Prostate gland (tissue), 2 donors: ENCODE measurements around the gene NCKIPSD. TPM values are rescaled to one million over a fixed set of nuclear protein-coding genes. Genes with fewer than 3 reads are reported as not detected.

Source experiments
- DNase-seq: peaks from one replicate; pipeline ENCODE4 v3.0.0-alpha.2; 2019; ENCODE audit warnings: low spot score
- H3K27ac ChIP-seq, 2 donors: fragments of 200-600 bp; sonication (generic); 2 replicates each; pipeline ENCODE4 v1.5.1; 2017 to 2019
- H3K27me3 ChIP-seq: fragments of 200-600 bp; sonication (generic); replicated peaks from 2 replicates; pipeline ENCODE4 v1.5.1; 2019; ENCODE audit not compliant: insufficient read depth
- H3K36me3 ChIP-seq, 2 donors: fragments of 200-600 bp; sonication (generic); 1 replicate in 1 of 2; 2 replicates in 1 of 2; pipeline versions ENCODE4 v1.5.1 to v1.8.1; 2017 to 2019
- H3K4me1 ChIP-seq: fragments of 200-600 bp; sonication (generic); replicated peaks from 2 replicates; pipeline ENCODE4 v1.5.1; 2019
- H3K4me3 ChIP-seq, 2 donors: fragments of 200-600 bp; sonication (generic); 2 replicates each; pipeline ENCODE4 v1.5.1; 2017 to 2019
- H3K9me3 ChIP-seq: fragments of 200-600 bp; sonication (generic); 2 replicates; pipeline ENCODE4 v1.5.1; 2017
- POLR2A ChIP-seq: fragments of 450-650 bp; IDR thresholded peaks from one replicate; pipeline ENCODE4 v1.6.1; 2016; ENCODE audit warnings: antibody characterized with exemption, mild to moderate bottlenecking
- POLR2AphosphoS5 ChIP-seq: sonication (generic); formaldehyde crosslinking; IDR thresholded peaks from one replicate; pipeline ENCODE4 v1.6.1; 2017; ENCODE audit warnings: antibody characterized with exemption
- WGBS: methylation state at CpG from one replicate; pipeline ENCODE4 v1.1.5; 2018; 5-methylcytosine and 5-hydroxymethylcytosine counted together
- intact Hi-C: fragments of 100-400 bp; cut with DNase I; formaldehyde crosslinking; loops from one replicate; pipeline ENCODE4 v1.14.2; 2022
- total RNA-seq, 2 donors: library from RNA; depleted of rRNA; stranded (reverse); fragments of >200 nt; gene quantifications; one replicate each; pipeline ENCODE4 v1.1.0, GENCODE V29; 2016
- TF ChIP-seq, protein P1 (sequence below), 4 experiments: fragments of 200-600 bp in 2 of 4; fragments of 450-650 bp in 2 of 4; sonication (generic) in 2 of 4; IDR thresholded peaks; 1 replicate in 3 of 4; 2 replicates in 1 of 4; pipeline ENCODE4 v1.5.1; 2016 to 2019; ENCODE audit warnings: antibody characterized with exemption in 4 of 4, mild to moderate bottlenecking in 2 of 4, moderate library complexity in 2 of 4

NCKIPSD gene
- total RNA-seq, 2 donors from 2014 or later = 32.9 to 83.3 TPM

DNA sequence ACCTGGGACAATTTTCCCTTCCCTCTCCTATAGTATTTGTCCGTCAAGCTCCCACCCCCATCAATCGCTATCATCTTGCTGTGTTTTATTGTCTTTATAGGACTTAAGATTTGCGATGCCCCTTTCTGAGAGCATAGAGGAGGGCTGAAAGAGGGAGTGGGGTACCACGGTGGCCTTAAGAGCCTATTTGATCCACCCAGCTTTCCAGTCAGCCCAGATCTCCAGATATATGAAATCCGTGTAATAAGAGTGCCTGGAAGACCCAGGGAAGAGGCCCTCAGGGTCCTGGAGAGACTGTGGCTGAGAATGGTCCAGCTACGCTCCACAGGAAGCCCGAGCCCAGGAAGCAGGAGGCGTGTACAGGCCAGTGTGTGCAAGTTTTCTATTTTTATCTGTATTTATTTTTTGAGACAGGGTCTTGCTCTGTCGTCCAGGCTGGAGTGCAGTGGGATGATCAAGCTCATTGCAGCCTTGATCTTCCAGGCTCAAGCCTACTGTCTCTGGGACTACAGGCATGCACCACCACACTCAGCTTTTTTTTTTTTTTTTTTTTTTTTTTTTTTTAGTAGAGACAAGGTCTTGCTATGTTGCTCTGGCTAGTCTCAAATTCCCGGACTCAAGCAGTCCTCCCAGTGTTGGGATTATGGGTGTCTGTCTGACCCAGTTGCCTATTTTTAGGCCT, 964 bp upstream of the NCKIPSD start:
- no peak for DNase-seq
- no peaks in the 10 kb centered on the region for H3K27me3 ChIP-seq
- no peak for TF ChIP-seq POLR2A
- 40% methylated on average over 10 of the region's 10 CpGs for WGBS
- peaks cover 3% of the 10 kb centered on the region for H3K4me1 ChIP-seq
- peak overlapping the region; percentile 89 to 95 for H3K4me3 ChIP-seq
- peak overlapping the region; percentile 90 to 91 for H3K27ac ChIP-seq
- H3K36me3 ChIP-seq = peaks cover 9 to 23% of the 10 kb centered on the region in 2 donors
- intact Hi-C loops = loop anchor here (2.0 to 5.0 kb wide), 3 partner anchors 54 to 161 kb away; partner anchors contain the start of genes PFKFB4 and PRKAR2A
- H3K9me3 ChIP-seq = no peaks in the 10 kb centered on the region

GRCh38 chr3:48685293-48685602, 467 bp downstream of the NCKIPSD start:
- intact Hi-C loops = loop anchor here (5.0 kb wide), 2 partner anchors 128 to 162 kb away; partner anchors contain the start of genes PFKFB4 and PRKAR2A
- peak overlapping the region; percentile 90 to 91 for H3K27ac ChIP-seq
- no peak for DNase-seq
- H3K9me3 ChIP-seq = no peaks in the 10 kb centered on the region
- H3K36me3 ChIP-seq = peaks cover 11 to 32% of the 10 kb centered on the region in 2 donors
- no peaks in the 10 kb centered on the region for H3K27me3 ChIP-seq
- TF ChIP-seq POLR2A (no peak), POLR2AphosphoS5 (no peak)
- TF ChIP-seq, protein P1, sequence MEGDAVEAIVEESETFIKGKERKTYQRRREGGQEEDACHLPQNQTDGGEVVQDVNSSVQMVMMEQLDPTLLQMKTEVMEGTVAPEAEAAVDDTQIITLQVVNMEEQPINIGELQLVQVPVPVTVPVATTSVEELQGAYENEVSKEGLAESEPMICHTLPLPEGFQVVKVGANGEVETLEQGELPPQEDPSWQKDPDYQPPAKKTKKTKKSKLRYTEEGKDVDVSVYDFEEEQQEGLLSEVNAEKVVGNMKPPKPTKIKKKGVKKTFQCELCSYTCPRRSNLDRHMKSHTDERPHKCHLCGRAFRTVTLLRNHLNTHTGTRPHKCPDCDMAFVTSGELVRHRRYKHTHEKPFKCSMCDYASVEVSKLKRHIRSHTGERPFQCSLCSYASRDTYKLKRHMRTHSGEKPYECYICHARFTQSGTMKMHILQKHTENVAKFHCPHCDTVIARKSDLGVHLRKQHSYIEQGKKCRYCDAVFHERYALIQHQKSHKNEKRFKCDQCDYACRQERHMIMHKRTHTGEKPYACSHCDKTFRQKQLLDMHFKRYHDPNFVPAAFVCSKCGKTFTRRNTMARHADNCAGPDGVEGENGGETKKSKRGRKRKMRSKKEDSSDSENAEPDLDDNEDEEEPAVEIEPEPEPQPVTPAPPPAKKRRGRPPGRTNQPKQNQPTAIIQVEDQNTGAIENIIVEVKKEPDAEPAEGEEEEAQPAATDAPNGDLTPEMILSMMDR (IDR thresholded peaks at IDR 0.05) = no peak
- H3K4me3 ChIP-seq = peak overlapping the region; percentile 89 to 95
- WGBS = 7% methylated on average over 13 of the region's 13 CpGs
- peaks cover 3% of the 10 kb centered on the region for H3K4me1 ChIP-seq

GRCh38 chr3:48684480-48685143, 1.1 kb downstream of the NCKIPSD start:
- H3K9me3 ChIP-seq = no peaks in the 10 kb centered on the region
- DNase-seq = no peak
- WGBS = 57% methylated on average over 7 of the region's 7 CpGs
- H3K4me3 ChIP-seq = peak overlapping the region; percentile 89 to 95
- H3K36me3 ChIP-seq = peaks cover 11 to 32% of the 10 kb centered on the region in 2 donors
- peaks cover 3% of the 10 kb centered on the region for H3K4me1 ChIP-seq
- TF ChIP-seq POLR2AphosphoS5 (no peak), POLR2A (no peak)
- TF ChIP-seq, protein P1 (IDR thresholded peaks at IDR 0.05) = no peak
- intact Hi-C loops = loop anchor here (5.0 kb wide), 2 partner anchors 127 to 163 kb away; partner anchors contain the start of genes PFKFB4 and PRKAR2A
- peak overlapping the region in 1 of 2 donors; percentile 90 for H3K27ac ChIP-seq
- no peaks in the 10 kb centered on the region for H3K27me3 ChIP-seq

- H3K36me3 ChIP-seq = peaks cover 5 to 27% of the 10 kb centered on the region in 2 donors
- H3K4me3 ChIP-seq = peak overlapping the region in 1 of 2 donors; percentile 95
- peaks cover 3% of the 10 kb centered on the region for H3K4me1 ChIP-seq
- H3K27ac ChIP-seq = peak overlapping the region in 1 of 2 donors; percentile 37
- 40% methylated on average over 8 of the region's 8 CpGs for WGBS
- TF ChIP-seq POLR2A = no peak
- TF ChIP-seq, protein P1 (IDR thresholded peaks at IDR 0.05) = no peak
- TF ChIP-seq POLR2AphosphoS5 = no peak
- H3K27me3 ChIP-seq = no peaks in the 10 kb centered on the region
- no peak for DNase-seq
- no peaks in the 10 kb centered on the region for H3K9me3 ChIP-seq
- intact Hi-C loops = no loop called here
These were observed 1.7 kb downstream of the NCKIPSD start for GRCh38 chr3:48684054-48684349.

GRCh38 chr3:48682786-48683185, 2.9 kb downstream of the NCKIPSD start:
- H3K36me3 ChIP-seq = peaks cover 4 to 14% of the 10 kb centered on the region in 2 donors
- DNase-seq = no peak
- no peak for TF ChIP-seq POLR2AphosphoS5
- TF ChIP-seq, protein P1 (IDR thresholded peaks at IDR 0.05) = no peak
- TF ChIP-seq POLR2A = no peak
- H3K4me1 ChIP-seq = peaks cover 3% of the 10 kb centered on the region
- no peaks in the 10 kb centered on the region for H3K27me3 ChIP-seq
- no peak overlapping the region for H3K27ac ChIP-seq
- no peak overlapping the region for H3K4me3 ChIP-seq
- H3K9me3 ChIP-seq = no peaks in the 10 kb centered on the region
- WGBS = 89% methylated on average over 9 of the region's 9 CpGs
- intact Hi-C loops = no loop called here
